NB4 (cell line): Measurements from ENCODE around the gene DISP1.

ENCODE experiments used
- DNase-seq: peaks from one replicate; pipeline ENCODE4 v3.0.0; 2010; ENCODE audit warnings: low read depth
- H3K4me3 ChIP-seq: one replicate; pipeline ENCODE4 v1.5.1; 2011; ENCODE audit warnings: mild to moderate bottlenecking, low read depth, low read length, moderate library complexity
- MYC ChIP-seq: IDR thresholded peaks from 2 replicates; pipeline ENCODE4 v1.6.1; 2011; ENCODE audit warnings: low read depth, low read length
- POLR2A ChIP-seq: IDR thresholded peaks from 2 replicates; pipeline ENCODE4 v1.6.1; 2011; ENCODE audit warnings: mild to moderate bottlenecking; ENCODE audit not compliant: insufficient read length; ENCODE audit errors: extremely low read depth
- TF ChIP-seq, protein P1 (sequence below): IDR thresholded peaks from one replicate; pipeline ENCODE4 v1.5.1; 2012; ENCODE audit warnings: low read depth, low read length
- TF ChIP-seq, protein P2 (sequence below): IDR thresholded peaks from 2 replicates; pipeline ENCODE4 v1.6.1; 2011; ENCODE audit warnings: low read depth, low read length

The DISP1 gene

DNA sequence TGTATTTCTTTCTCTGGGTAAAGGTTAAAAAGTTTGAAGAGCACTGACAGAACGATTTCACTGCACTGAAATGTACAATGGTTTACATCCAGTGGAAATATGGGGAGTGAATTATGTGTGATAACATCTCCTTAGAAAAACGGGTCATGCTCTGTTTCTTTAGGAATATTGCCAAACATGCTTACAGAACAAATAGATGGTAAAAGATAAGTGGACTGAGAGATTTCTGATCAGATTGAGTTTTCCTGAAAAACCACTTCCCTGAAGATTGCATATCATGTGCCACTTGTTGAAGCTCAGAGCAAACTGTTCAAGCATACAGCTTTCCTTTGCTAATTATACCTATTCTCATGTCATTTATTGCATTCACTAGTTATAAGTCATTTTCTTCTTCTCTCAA, 29.9 kb upstream of the DISP1 start:
- no peak for DNase-seq
- TF ChIP-seq, protein P1, sequence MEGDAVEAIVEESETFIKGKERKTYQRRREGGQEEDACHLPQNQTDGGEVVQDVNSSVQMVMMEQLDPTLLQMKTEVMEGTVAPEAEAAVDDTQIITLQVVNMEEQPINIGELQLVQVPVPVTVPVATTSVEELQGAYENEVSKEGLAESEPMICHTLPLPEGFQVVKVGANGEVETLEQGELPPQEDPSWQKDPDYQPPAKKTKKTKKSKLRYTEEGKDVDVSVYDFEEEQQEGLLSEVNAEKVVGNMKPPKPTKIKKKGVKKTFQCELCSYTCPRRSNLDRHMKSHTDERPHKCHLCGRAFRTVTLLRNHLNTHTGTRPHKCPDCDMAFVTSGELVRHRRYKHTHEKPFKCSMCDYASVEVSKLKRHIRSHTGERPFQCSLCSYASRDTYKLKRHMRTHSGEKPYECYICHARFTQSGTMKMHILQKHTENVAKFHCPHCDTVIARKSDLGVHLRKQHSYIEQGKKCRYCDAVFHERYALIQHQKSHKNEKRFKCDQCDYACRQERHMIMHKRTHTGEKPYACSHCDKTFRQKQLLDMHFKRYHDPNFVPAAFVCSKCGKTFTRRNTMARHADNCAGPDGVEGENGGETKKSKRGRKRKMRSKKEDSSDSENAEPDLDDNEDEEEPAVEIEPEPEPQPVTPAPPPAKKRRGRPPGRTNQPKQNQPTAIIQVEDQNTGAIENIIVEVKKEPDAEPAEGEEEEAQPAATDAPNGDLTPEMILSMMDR, result no peak
- no peak for TF ChIP-seq POLR2A
- TF ChIP-seq, protein P2, sequence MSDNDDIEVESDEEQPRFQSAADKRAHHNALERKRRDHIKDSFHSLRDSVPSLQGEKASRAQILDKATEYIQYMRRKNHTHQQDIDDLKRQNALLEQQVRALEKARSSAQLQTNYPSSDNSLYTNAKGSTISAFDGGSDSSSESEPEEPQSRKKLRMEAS, result no peak
- no peak for TF ChIP-seq MYC
- no peak overlapping the region for H3K4me3 ChIP-seq

DNA sequence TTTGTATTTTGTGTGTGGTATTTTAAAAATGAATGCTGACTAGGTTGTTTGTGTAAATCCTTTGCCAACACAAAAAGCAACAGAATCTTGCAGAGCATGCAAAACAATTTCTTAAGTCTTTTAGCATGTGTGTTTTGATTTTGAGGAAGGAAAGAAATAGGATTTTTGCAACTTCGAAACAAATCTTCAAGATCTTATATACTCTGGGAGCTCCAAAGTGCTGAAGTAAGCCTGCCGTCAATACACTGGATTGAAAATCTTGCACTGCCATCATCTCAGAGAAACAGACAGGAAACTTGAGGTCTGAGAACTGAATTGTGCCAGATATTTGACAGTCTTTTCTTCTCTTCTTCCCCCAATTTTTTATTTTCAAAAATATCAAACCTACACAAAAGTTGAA, 29.3 kb upstream of the DISP1 start:
- no peak overlapping the region for H3K4me3 ChIP-seq
- TF ChIP-seq POLR2A (no peak), MYC (no peak)
- TF ChIP-seq, protein P1, result no peak
- TF ChIP-seq, protein P2, result no peak
- no peak for DNase-seq

DNA sequence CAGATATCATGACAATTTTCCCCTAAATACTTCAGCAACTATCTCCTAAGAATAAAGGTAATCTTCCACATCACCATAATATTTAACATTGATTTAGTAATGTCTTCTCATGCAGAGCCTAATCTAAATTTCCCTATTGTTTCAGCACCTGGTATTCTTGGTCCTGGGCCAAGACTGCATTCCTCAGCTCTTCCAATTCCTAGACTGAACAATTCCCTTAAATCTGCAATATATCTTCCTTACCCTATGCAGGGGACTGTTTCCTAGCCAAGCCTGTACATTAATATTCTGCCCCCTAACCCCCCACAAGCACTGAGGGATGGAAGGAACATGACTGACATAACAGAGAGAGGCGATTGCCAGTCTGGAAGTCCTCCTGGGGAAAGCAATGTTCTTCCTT, 28.7 kb upstream of the DISP1 start:
- TF ChIP-seq MYC (no peak), POLR2A (no peak)
- TF ChIP-seq, protein P1, result no peak
- TF ChIP-seq, protein P2, result no peak

DNA sequence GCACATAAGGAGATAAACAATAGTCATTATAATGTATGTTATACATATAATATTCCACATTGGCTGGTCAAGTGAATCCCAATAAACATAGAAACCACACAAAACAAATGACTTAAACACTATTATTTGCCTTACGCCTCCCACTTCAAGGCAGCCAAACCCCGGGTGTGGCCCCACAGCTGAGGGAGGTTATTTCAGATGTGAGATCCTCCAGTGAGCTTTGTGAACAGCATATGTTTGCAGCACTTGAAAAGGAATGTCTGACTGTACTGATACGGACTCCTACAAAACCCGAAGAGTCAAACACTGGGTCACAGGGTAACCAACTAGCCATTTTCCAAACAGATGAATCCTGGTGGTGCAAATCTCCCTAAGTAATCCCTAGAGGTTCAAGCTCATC, 27.1 kb upstream of the DISP1 start:
- H3K4me3 ChIP-seq, result no peak overlapping the region
- no peak for DNase-seq
- TF ChIP-seq POLR2A, result no peak

More for the DNA sequence above, 28.7 kb upstream of the DISP1 start:
- no peak for DNase-seq
- H3K4me3 ChIP-seq, result no peak overlapping the region

DNA sequence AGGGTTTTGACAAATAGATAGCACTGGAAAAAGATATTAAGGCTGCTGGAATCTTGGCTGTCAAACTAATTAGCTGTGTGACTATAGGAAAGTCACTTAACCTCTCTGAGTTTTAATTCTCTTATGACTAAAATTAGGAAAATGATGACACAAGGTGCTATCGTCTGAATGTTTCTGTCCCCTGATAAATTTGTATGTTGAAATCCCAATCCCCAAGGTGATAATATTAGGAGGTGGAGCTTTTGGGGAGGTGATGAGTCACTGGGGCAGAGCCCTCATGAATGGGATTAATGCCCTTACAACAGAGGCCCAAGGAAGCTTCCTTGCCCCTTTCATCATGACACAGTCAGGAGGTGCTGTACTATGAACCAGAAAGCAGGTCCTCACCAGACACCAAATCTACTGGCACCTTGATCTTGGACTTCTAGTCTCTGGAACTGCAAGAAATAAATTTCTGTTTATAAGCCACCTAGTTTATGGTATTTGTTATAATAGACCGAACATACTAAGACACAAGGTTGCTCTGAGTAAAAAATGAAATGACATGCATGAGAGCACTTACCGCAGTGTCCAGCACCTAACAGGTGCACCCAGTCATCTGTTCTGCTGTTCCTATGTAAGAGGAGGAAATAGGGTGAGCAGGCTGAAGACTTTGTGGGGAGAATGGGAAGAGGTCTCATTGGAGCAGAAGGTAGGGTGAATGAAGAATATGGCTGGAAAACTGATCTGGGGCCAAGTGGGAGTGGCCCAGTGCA, 26.3 kb upstream of the DISP1 start:
- no peak overlapping the region for H3K4me3 ChIP-seq
- DNase-seq, result no peak
- TF ChIP-seq, protein P1, result no peak
- no peak for TF ChIP-seq POLR2A
- TF ChIP-seq, protein P2, result no peak
- TF ChIP-seq MYC, result no peak

DNA sequence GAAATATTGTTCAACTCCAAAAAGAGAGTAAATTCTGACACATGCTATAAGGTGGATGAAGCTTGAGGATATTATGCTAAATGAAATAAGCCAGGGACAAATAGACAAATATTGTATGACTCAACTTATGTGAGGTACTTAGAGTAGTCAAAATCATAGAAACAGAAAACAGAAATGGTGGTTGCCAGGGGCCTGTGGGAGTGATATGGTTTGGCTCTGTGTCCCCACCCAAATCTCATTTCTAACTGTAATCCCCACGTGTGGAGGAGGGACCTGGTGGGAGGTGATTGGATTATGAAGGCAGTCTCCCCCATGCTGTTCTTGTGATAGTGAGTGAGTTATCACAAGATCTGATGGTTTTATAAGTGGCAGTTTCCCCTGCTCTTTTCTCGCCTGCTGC, 24.7 kb upstream of the DISP1 start:
- no peak for DNase-seq
- H3K4me3 ChIP-seq, result no peak overlapping the region
- TF ChIP-seq, protein P2, result no peak
- TF ChIP-seq POLR2A, result no peak
- TF ChIP-seq, protein P1, result no peak
- no peak for TF ChIP-seq MYC
